ENCODE measurements around the gene PIH1D2. TPM values are rescaled to one million over a fixed set of nuclear protein-coding genes. Genes with fewer than 3 reads are reported as not detected.
A peak's percentile ranks its signal among the peaks of the same experiment; 100 is the strongest.
"Not testable (repeated sequence)": the region's sequence is repeated elsewhere in the genome, so short reads cannot be mapped to it uniquely, and the experiment has no call there.

Gene PIH1D2
- total RNA-seq, 4 donors from 2014 or later: 6.4 to 12.8 (median 11.1) TPM

- Histone ChIP-seq H3K9me3 (no peaks in the 10 kb centered on the region), H3K4me3 (replicated peaks in 1 of 3) (no peak overlapping the region), H3K27me3 (no peaks in the 10 kb centered on the region), H3K36me3 (peaks cover 4 to 14% of the 10 kb centered on the region in 2 donors), H3K27ac (no peak overlapping the region), H3K4me1 (no peaks in the 10 kb centered on the region)
- TF ChIP-seq POLR2A (IDR thresholded peaks at IDR 0.05) (no peak), CTCF (IDR thresholded peaks at IDR 0.05) (no peak)
- 76 to 84% methylated on average over 2 of the region's 2 CpGs for WGBS, 2 donors
- intact Hi-C loops (cut with DNase I): no loop called here
- DNase-seq: no peak
Observed at GRCh38 chr11:112100462-112100861, 26.6 kb upstream of the PIH1D2 start.

GRCh38 chr11:112097734-112098528, 24.1 kb upstream of the PIH1D2 start:
- H3K4me3 ChIP-seq (replicated peaks in 1 of 3): no peak overlapping the region
- TF ChIP-seq POLR2A (IDR thresholded peaks at IDR 0.05): no peak
- no peak for TF ChIP-seq CTCF (IDR thresholded peaks at IDR 0.05)
- H3K36me3 ChIP-seq: peaks cover 10 to 30% of the 10 kb centered on the region in 2 donors
- no peak overlapping the region for H3K27ac ChIP-seq
- no peaks in the 10 kb centered on the region for H3K9me3 ChIP-seq
- 93 to 94% methylated on average over 11 of the region's 11 CpGs for WGBS, 2 donors
- intact Hi-C loops (cut with DNase I): no loop called here
- no peaks in the 10 kb centered on the region for H3K4me1 ChIP-seq
- no peaks in the 10 kb centered on the region for H3K27me3 ChIP-seq
- no peak for DNase-seq

- H3K4me3 ChIP-seq (replicated peaks in 1 of 3): no peak overlapping the region
- no peaks in the 10 kb centered on the region for H3K4me1 ChIP-seq
- H3K27ac ChIP-seq: no peak overlapping the region
- no peak for TF ChIP-seq CTCF (IDR thresholded peaks at IDR 0.05)
- no peak for TF ChIP-seq POLR2A (IDR thresholded peaks at IDR 0.05)
- H3K36me3 ChIP-seq: peaks cover 20 to 45% of the 10 kb centered on the region in 2 donors
- no peaks in the 10 kb centered on the region for H3K27me3 ChIP-seq
- no peak for DNase-seq
- intact Hi-C loops (cut with DNase I): no loop called here
- H3K9me3 ChIP-seq: no peaks in the 10 kb centered on the region
Observed at GRCh38 chr11:112096194-112096593, 22.4 kb upstream of the PIH1D2 start.

- intact Hi-C loops (cut with DNase I); H3K9me3 ChIP-seq; H3K27me3 ChIP-seq; H3K4me1 ChIP-seq; H3K4me3 ChIP-seq (replicated peaks in 1 of 3); DNase-seq; H3K27ac ChIP-seq: not testable (repeated sequence)
- peaks cover 26 to 54% of the 10 kb centered on the region in 2 donors for H3K36me3 ChIP-seq
- WGBS, 2 donors: 93 to 96% methylated on average over 2 of the region's 2 CpGs
Observed at GRCh38 chr11:112095302-112095701, 21.5 kb upstream of the PIH1D2 start.

- peaks cover 14 to 23% of the 10 kb centered on the region in 2 donors for H3K4me1 ChIP-seq
- DNase-seq: no peak
- peak overlapping the region; percentile 60 to 96 (median 82) for H3K4me3 ChIP-seq (replicated peaks in 1 of 3)
- H3K27ac ChIP-seq: peak overlapping the region in 2 of 3 donors; percentile 52 to 69
- peaks cover 41 to 52% of the 10 kb centered on the region in 2 donors for H3K36me3 ChIP-seq
- intact Hi-C loops (cut with DNase I): no loop called here
- TF ChIP-seq CTCF (IDR thresholded peaks at IDR 0.05) (no peak), POLR2A (IDR thresholded peaks at IDR 0.05) (no peak)
- WGBS, 2 donors: 16 to 19% methylated on average over 10 of the region's 10 CpGs
- no peaks in the 10 kb centered on the region for H3K27me3 ChIP-seq
- no peaks in the 10 kb centered on the region for H3K9me3 ChIP-seq
Observed at GRCh38 chr11:112087212-112087611, 13.4 kb upstream of the PIH1D2 start.

All from thyroid gland (tissue), 4 donors.